Heart left ventricle (tissue), 13 donors: ENCODE measurements around the gene PLSCR3.

Experiments
- POLR2A ChIP-seq, 2 donors: fragments of 450-650 bp; IDR thresholded peaks; one replicate each; pipeline ENCODE4 v1.6.1; 2017; ENCODE audit warnings: antibody characterized with exemption in 2 of 2, mild to moderate bottlenecking in 2 of 2, moderate library complexity in 2 of 2
- TF ChIP-seq, protein P1 (sequence below), 12 donors: fragments of 200-600 bp; sonication (generic) in 4 of 12; IDR thresholded peaks; one replicate each; pipeline versions ENCODE4 v1.5.0 to v1.8.0; 2018 to 2022; ENCODE audit warnings: antibody characterized with exemption in 12 of 12, mild to moderate bottlenecking in 5 of 12
- donor health status: ischemic (EF 13 %, LVEDD 7.1; RV severe dilation, severe dysfunction).
- donor health status: DM: no; HTN: yes; CAD: no.
- donor health status: DM: no; HTN: no; CAD: no.
- donor health status: ischemic (EF 25% LVEDD 6.9; RV normal size, moderate dysfunction).
- donor health status: ischemic (EF 25% LVEDD 5.7; RV mildly dilated, moderate dysfunction).
- donor health status: ischemic (EF 35%, LVEDD 5.7; RV mildly dilated, moderate dysfunction).
- donor health status: nonischemic (EF 11% LVEDD 7.7; RV severe dilation, severe dysfunction).
- donor health status: DM: yes; HTN: yes; CAD: no.
- donor health status: PGD.
- donor health status: ischemic (EF 29% LVEDD 5.4; RV normal size, mild dysfunction).
- donor health status: nonischemic (EF 23%, LVEDD 6.1; RV moderate dilation, normal function).

DNA sequence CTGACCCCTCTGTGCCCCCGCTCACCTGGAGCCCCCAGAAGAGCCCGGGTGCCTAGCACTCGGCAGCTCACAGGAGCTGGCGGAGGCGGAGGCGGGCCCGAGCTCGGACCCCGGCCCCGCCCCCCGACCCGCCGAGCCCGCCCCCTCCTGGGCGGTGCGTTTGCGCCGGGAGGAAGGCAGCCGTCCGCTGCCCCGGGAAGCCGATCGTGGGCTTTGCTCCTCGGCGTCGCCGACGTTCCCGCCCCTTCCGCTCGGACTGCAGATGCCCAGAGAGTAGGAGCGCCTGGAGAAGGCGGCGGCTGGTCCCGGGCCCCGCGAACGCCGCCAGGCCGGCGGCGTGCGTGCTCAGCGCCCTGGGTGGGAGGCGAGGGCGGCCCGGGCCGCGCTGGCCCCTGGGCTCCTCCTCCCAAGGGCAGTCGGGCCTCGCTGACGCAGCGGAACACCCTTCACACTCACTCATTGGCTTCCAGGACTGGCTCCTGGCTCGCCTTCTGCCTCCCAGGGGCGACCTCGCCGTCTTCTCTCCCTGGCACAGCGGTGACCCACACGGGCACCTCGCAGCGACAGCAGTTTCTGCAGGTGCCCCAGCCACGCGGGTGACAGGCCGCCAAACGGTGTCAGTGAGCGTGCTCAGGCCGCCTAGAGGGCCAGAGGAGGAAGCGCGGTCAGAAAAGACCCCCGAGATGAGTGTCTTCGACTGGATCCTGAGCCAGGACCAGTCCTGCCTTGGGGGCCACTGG, at the start of gene PLSCR3:
- TF ChIP-seq, protein P1, sequence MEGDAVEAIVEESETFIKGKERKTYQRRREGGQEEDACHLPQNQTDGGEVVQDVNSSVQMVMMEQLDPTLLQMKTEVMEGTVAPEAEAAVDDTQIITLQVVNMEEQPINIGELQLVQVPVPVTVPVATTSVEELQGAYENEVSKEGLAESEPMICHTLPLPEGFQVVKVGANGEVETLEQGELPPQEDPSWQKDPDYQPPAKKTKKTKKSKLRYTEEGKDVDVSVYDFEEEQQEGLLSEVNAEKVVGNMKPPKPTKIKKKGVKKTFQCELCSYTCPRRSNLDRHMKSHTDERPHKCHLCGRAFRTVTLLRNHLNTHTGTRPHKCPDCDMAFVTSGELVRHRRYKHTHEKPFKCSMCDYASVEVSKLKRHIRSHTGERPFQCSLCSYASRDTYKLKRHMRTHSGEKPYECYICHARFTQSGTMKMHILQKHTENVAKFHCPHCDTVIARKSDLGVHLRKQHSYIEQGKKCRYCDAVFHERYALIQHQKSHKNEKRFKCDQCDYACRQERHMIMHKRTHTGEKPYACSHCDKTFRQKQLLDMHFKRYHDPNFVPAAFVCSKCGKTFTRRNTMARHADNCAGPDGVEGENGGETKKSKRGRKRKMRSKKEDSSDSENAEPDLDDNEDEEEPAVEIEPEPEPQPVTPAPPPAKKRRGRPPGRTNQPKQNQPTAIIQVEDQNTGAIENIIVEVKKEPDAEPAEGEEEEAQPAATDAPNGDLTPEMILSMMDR (IDR thresholded peaks at IDR 0.05), result peak in 8 of 12 donors; percentile 9 to 45 (median 31)
- TF ChIP-seq POLR2A (IDR thresholded peaks at IDR 0.05), result peak; percentile 50 to 93
